Left ventricle myocardium inferior (tissue), 1 donor: ENCODE data around the gene TTC21A. TPM values are rescaled to one million over a fixed set of nuclear protein-coding genes. Genes with fewer than 3 reads are reported as not detected.

Experiments used
- DNase-seq: peaks from one replicate; pipeline ENCODE4 v3.0.0-alpha.2; 2020
- H3K27ac ChIP-seq: fragments of 200-600 bp; replicated peaks from 2 replicates; pipeline ENCODE4 v1.8.0; 2021
- H3K27me3 ChIP-seq: fragments of 200-600 bp; 2 replicates; pipeline ENCODE4 v1.8.0; 2021; ENCODE audit warnings: low read depth
- H3K36me3 ChIP-seq: fragments of 200-600 bp; 2 replicates; pipeline ENCODE4 v1.8.0; 2021
- H3K4me1 ChIP-seq: fragments of 200-600 bp; 2 replicates; pipeline ENCODE4 v1.8.0; 2021
- H3K4me3 ChIP-seq: fragments of 200-600 bp; 2 replicates; pipeline ENCODE4 v1.8.0; 2021; ENCODE audit warnings: mild to moderate bottlenecking, moderate library complexity
- H3K9me3 ChIP-seq: fragments of 200-600 bp; replicated peaks from 2 replicates; pipeline ENCODE4 v1.8.0; 2021
- intact Hi-C: fragments of 100-400 bp; cut with micrococcal nuclease; formaldehyde crosslinking; loops from one replicate; pipeline ENCODE4 v1.11.0; 2022
- total RNA-seq: library from RNA; stranded (reverse); fragmentation: NEBNext Ultra II Directional; extraction: Animal tissue kit (Norgen Biotek cat#: 25700); gene quantifications from one replicate; pipeline ENCODE4 v1.2.1, GENCODE V29; 2021
- TF ChIP-seq, protein P1 (sequence below): fragments of 200-600 bp; IDR thresholded peaks from 2 replicates; pipeline ENCODE4 v1.8.0; 2021; ENCODE audit warnings: antibody characterized with exemption, mild to moderate bottlenecking, borderline replicate concordance
- donor health status: DM: no; HTN: yes; CAD: no; lungs with severe emphysema.

The TTC21A gene
- total RNA-seq, 1 donor from 2014 or later: 2.1 TPM

DNA sequence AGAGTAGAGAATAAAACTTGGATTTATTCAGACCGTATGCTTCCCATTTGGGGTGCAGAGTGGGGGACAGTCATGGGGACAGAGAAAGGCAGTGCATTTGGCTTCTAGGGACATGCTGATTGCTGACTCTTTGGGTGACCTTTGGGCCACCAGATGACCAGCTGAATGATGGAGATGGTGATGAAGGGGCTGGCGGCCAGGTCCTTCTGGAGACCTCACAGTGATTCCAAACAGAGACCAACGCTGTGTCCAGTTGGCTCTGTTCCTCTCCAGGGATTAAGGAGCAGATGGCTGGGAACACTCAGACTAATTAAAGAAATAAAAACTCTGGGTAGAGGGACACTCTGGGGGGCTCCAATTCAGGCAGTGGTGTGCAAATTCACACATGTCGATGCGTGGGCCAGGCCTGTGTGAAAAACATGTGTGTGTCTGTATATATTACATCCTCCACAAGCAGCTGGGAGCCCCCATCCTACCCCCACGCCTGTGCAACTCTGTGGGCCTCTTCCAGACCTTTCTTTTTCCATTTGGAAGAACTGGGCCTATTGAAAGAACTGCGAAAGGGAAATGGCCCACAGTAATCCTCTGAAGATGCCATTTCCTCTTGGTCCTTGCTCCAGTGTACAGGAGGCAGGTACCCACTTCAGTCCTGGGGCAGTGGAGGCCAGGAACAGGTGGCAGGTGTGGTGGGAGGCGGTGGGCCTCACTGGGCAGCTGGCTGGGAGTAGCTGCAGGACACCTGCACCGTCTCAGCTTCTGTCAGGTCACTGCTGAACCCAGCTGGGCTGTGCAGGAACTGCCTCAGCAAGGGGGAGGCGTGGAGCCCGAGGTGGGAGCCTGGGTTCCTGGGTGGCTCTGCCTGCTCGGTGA, 76.0 kb downstream of the TTC21A start:
- DNase-seq: no peak
- Histone ChIP-seq H3K27ac (peak overlapping the region; percentile 94), H3K4me3 (no peak overlapping the region), H3K27me3 (no peaks in the 10 kb centered on the region), H3K4me1 (peaks cover 92% of the 10 kb centered on the region), H3K9me3 (no peaks in the 10 kb centered on the region), H3K36me3 (peaks cover 42% of the 10 kb centered on the region)
- intact Hi-C loops: no loop called here
- TF ChIP-seq, protein P1, sequence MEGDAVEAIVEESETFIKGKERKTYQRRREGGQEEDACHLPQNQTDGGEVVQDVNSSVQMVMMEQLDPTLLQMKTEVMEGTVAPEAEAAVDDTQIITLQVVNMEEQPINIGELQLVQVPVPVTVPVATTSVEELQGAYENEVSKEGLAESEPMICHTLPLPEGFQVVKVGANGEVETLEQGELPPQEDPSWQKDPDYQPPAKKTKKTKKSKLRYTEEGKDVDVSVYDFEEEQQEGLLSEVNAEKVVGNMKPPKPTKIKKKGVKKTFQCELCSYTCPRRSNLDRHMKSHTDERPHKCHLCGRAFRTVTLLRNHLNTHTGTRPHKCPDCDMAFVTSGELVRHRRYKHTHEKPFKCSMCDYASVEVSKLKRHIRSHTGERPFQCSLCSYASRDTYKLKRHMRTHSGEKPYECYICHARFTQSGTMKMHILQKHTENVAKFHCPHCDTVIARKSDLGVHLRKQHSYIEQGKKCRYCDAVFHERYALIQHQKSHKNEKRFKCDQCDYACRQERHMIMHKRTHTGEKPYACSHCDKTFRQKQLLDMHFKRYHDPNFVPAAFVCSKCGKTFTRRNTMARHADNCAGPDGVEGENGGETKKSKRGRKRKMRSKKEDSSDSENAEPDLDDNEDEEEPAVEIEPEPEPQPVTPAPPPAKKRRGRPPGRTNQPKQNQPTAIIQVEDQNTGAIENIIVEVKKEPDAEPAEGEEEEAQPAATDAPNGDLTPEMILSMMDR: no peak

DNA sequence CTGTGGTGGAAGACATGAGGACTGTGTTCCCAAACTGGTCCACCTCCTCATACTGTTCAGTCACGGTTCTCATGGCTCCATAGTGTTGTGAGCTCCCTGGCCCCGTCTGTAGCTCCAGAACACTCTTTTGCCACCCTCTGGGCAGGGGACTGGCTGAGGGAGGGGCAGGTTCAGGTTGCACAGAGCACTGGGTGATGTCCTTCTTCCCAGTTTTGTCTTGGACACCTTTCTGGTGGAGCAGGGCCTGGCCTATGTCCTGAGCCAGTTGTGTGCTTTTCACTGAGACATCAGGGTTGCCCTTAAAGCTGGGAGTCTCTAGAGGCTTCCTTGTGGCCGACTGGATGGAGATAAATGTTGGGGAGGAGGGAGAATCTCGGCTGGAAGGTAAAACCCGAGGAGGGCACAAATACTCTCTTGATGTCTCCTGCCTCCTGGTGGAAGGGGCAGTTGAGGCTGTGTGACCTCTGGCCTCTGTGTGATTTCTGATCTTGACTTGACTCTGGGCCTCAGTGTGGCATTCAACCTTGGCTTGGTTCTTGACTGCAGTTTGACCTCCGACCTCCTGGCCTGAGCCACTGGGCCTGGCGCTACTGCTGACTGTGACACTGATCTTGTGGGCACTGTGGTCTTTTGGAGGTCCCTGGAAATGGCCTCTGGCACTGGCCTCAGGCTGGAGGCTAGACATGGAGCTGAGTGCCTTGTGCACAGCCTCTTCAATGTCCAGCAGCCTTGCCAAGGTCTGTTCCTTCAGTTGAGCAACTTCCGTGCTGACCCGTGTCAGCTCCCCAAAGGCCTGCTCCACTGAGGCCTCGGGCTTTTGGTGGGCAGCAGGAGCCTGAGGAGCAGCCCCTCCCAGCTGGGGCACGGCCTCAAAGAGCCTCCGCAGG, 76.8 kb downstream of the TTC21A start:
- Histone ChIP-seq H3K36me3 (peaks cover 42% of the 10 kb centered on the region), H3K9me3 (no peaks in the 10 kb centered on the region), H3K4me1 (peaks cover 92% of the 10 kb centered on the region), H3K4me3 (no peak overlapping the region), H3K27me3 (no peaks in the 10 kb centered on the region), H3K27ac (peak overlapping the region; percentile 94)
- TF ChIP-seq, protein P1: no peak
- DNase-seq: no peak
- intact Hi-C loops: no loop called here

DNA sequence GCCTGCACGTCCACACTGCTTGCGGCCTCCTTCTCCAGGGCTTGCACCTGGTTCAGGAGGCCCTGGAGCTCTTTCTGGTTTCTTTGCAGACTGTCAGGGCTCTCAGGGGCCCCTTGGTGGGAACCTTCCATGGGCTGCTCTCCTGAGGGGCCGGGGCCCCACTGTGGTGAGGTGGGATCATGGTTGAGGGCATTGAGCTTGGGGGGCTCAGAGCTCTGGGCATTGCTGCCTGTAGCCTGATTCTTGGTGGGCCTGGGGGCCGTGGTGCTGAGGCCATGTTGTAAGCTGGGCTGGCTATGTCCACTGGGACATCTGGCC, 77.4 kb downstream of the TTC21A start:
- H3K27me3 ChIP-seq: no peaks in the 10 kb centered on the region
- H3K4me3 ChIP-seq: no peak overlapping the region
- intact Hi-C loops: loop anchor here (5.0 kb wide), 1 partner anchor 102 kb away; no protein-coding TSS in a partner anchor
- peaks cover 42% of the 10 kb centered on the region for H3K36me3 ChIP-seq
- no peak for DNase-seq
- H3K9me3 ChIP-seq: no peaks in the 10 kb centered on the region
- peaks cover 92% of the 10 kb centered on the region for H3K4me1 ChIP-seq
- TF ChIP-seq, protein P1: no peak
- H3K27ac ChIP-seq: peak overlapping the region; percentile 94

DNA sequence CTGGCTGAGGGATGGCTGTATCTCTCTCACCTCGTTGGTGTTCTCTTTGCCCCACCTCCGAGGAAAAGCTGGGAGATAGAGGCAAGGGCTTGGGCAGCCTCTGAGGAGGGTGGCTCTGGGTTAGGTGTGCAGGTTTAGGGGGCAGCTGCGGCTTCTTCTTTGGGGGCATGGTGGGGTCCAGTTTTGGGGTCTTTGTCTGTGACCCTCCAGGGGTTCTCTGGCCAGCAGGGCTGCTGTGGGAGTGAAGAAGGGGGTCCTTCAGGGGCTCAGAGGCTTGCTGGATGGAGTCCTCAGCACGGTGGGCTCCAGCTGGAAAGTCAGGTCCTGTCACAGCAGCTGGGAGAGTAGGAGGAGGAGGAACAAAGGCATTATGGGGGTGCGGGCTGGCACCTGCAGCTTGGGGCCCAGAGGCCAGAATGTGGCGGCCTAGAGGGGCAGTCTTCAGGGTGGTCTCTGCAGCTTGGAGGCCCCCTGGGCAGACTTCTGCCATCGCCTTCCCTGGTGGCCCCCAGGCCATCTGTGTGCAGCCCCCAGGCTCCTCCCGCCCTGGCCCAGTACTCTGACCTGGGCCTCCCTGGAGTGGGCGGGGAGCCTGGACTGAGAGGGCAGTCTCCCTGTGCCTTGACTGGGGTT, 78.0 kb downstream of the TTC21A start:
- peaks cover 92% of the 10 kb centered on the region for H3K4me1 ChIP-seq
- H3K27me3 ChIP-seq: no peaks in the 10 kb centered on the region
- H3K36me3 ChIP-seq: peaks cover 42% of the 10 kb centered on the region
- peak overlapping the region; percentile 67 for H3K4me3 ChIP-seq
- peak overlapping the region; percentile 94 for H3K27ac ChIP-seq
- no peaks in the 10 kb centered on the region for H3K9me3 ChIP-seq
- DNase-seq: no peak
- TF ChIP-seq, protein P1: no peak
- intact Hi-C loops: loop anchor here (5.0 kb wide), 1 partner anchor 102 kb away; no protein-coding TSS in a partner anchor
